Measurements from ENCODE around the gene TUBB2A.
"Not testable (repeated sequence)": the region's sequence is repeated elsewhere in the genome, so short reads cannot be mapped to it uniquely, and the experiment has no call there.

The TUBB2A gene

DNA sequence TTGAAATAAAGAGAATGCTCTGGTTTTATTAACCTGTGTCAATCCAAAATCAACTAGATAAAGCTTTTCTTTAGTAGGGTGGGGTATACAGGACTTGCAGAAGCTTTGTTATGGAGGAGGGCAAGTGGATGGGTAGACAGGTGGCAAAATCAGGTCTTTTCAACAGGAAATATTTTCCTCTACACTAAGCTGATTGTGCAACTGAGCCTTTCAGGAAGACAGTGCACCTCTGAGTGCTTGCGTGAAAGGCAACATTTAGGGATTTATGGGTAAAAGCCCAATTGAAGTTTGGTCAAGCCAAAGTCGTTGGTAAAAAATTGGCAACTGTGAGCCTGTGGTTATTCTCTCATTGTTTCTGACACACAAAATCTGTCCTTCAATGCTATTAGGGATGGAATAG lies 23.8 kb upstream of the TUBB2A start:
- no peak for DNase-seq (ENCODE audit: low read depth, low spot score)

DNA sequence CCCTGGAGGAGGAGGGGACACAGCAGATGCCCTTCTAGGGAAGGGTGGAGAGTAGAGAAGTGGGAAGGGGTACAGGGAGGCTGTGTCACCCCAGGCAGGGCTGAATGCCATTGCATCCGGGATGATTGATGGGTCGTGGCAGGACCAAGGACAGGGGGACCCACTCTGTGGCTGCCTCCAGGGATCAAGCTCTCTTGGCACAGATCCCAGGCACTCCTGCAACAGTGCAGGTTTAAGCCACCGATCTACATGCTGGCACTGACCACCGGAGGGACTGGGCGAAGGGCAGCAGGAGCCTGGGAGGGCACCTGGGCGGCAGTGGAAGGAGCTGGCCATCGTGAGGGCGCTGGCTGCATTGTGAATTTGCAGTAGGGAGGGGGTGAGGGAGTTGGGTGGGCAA lies 22.6 kb upstream of the TUBB2A start:
- not testable (repeated sequence) for DNase-seq (ENCODE audit: low read depth, low spot score)

GRCh38 chr6:3178666-3179065 lies 21.3 kb upstream of the TUBB2A start:
- not testable (repeated sequence) for DNase-seq (ENCODE audit: low read depth, low spot score)

DNA sequence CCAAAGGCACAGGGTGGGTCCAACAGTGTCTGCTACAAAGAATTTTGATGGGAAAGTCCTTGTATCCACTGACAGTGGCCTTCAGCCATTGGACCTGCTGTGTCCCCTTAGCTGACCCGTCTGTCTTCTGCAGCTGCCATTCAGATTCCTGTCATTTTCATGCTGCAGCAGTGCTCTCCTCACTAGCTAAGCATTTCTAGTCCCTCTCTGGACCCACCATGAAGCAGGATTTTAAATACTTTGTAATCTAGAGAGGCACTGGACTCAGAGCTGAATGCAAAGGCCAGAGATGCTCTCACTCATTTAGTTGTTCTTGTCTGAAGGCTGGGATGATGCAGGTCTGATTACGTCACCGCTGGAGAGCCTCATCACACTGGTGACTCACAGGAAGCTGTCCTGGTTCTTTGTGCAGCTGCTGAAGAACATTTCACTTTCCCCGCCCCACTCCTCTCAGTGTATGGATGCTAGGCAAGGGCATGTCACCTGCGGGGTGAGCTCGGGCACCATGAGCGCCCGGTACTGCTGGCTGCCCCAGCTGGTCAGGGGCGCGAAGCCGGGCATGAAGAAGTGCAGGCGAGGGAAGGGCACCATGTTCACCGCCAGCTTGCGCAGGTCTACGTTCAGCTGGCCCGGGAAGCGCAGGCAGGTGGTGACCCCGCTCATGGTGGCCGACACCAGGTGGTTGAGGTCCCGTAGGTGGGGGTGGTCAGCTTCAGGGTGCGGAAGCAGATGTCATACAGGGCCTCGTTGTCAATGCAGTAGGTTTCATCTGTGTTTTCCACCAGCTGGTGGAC lies 19.4 kb upstream of the TUBB2A start:
- no peak for DNase-seq (ENCODE audit: low read depth, low spot score)

DNA sequence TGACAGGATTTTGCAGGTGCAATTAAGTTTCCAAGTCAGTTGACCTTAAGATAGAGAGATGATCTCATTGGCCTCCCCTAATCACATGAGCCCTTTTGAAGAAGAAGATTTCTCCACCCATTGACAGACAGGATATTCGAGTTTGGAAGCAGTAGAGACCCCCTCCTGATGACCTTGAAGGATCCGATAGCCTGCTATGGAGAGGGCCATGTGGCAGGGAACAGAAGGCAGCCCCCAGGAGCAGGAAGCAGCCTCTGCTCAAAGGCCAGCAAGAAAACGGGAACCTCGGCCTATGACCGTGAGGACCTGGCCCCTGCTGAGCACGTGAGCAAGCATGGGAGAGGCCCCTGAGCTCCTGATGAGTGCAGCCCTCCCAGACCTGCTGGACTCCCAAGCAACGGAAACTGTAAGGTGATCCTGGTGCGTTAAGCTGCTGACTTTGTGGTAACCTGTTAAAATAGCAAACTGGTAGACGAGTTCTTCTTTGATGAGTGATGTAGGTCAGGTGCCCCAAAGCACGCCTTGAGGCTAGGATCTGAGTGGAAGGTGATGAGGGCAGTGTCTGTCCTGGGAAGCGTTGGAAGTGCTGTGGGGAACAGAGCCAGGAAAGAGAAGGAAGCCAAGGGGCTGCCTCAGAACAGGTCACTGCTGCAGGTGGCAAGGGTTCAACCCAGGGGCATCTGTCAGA lies 18.5 kb upstream of the TUBB2A start:
- DNase-seq (ENCODE audit: low read depth, low spot score), result no peak

DNA sequence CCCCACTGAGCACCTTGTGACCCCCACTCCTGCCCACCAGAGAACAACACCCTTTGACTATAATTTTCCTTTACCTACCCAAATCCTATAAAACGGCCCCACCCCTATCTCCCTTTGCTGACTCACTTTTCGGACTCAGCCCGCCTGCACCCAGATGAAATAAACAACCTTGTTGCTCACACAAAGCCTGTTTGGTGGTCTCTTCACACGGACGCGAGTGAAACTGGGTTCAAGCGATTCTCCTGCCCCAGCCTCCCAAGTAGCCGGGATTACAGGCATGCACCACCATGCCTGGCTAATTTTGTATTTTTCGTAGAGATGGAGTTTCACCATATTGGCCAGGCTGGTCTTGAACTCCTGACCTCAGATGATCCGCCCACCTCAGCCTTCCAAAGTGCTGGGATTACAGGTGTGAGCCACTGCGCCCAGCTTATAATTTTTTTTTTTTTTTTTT lies 16.3 kb upstream of the TUBB2A start:
- not testable (repeated sequence) for DNase-seq (ENCODE audit: low read depth, low spot score)

GRCh38 chr6:3172789-3173188 lies 15.4 kb upstream of the TUBB2A start:
- not testable (repeated sequence) for DNase-seq (ENCODE audit: low read depth, low spot score)

DNA sequence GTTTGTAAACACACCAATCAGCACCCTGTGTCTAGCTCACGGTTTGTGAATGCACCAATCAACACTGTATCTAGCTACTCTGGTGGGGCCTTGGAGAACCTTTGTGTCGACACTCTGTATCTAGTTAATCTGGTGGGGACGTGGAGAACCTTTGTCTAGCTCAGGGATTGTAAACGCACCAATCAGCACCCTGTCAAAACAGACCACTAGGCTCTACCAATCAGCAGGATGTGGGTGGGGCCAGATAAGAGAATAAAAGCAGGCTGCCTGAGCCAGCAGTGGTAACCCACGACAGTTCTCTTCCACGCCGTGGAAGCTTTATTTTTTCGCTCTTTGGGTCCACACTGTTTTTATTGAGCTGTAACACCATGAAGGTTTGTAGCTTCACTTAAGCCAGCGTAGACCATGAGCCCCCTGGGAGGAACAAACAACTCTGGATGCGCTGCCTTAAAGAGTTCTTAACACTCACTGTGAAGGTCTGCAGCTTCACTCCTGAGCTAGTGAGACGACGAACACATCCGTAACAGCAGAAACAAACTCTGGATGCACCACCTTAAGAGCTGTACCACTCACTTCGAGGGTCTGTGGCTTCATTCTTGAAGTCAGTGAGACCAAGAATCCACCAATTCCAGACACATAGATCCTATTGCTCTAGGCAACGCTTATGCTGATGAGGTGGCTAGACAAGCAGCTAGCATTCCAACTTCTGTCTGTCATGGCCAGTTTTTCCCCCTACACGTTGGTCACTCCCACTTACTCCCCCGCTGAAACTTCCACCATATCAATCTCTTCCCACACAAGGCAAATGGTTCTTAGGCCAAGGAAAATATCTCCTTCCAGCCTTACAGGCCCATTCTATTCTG lies 14.2 kb upstream of the TUBB2A start:
- DNase-seq (ENCODE audit: low read depth, low spot score), result not testable (repeated sequence)

DNA sequence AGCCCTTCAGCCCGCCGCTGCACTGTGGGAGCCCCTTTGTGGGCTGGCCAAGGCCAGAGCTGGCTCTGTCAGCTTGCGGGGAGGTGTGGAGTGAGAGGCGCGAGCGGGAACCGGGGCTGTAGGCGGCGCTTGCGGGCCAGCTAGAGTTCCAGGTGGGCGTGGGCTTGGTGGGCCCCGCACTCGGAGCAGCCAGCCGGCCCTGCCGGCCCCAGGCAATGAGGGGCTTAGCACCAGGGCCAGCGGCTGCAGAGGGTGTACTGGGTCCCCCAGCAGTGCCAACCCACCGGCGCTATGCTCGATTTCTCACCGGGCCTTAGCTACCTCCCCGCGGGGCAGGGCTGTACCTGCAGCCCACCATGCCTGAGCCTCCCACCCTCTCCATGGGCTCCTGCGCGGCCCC lies 13.3 kb upstream of the TUBB2A start:
- DNase-seq (ENCODE audit: low read depth, low spot score), result not testable (repeated sequence)

- not testable (repeated sequence) for DNase-seq (ENCODE audit: low read depth, low spot score)
Measured at GRCh38 chr6:3168046-3168445, 10.7 kb upstream of the TUBB2A start.

- DNase-seq (ENCODE audit: low read depth, low spot score), result not testable (repeated sequence)
Measured at GRCh38 chr6:3166535-3167225, 9.3 kb upstream of the TUBB2A start.

DNA sequence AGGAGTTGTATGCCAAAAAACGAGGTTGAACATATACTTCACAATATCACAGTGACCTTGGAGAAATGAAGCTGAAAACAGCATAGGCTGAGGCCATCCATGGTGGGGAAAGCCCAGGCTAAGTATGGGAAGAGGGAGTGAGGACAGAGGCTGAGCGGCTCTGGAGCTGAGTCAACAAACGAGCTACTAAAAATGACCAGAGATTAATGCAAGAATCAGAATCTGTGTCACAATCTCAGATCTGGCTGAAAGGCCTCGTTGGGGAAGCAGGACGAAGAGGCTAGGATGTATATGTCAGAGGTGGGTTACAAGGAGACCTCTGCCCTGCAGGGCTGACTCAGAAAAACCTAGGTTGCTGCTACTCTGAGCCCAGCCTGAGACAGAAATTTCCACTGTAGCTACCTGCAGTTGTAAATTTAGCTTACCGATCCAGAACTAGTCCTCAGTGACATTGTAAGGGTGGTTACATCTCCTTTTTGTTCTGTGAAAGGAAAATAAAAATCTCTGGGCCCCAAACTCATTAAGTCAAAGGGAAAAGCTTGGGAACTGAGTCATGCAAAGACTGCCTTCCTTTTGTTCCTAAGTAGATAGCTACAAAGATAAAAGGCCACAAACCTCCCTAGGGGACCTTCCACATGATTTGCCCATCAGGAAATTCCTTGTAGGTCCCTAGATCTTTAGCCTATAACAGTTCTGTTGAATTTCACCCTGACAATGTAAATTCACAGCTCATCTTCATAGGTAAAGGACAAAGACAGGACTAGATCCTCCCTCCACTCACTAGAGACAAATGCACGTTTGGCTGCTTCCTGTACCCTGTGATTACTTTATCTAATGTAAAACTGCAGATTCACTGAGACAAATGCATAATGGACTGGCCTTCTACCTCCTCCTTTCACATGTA lies 8.5 kb upstream of the TUBB2A start:
- no peak for DNase-seq (ENCODE audit: low read depth, low spot score)

GRCh38 chr6:3164388-3164787 lies 7.0 kb upstream of the TUBB2A start:
- DNase-seq (ENCODE audit: low read depth, low spot score), result no peak

DNA sequence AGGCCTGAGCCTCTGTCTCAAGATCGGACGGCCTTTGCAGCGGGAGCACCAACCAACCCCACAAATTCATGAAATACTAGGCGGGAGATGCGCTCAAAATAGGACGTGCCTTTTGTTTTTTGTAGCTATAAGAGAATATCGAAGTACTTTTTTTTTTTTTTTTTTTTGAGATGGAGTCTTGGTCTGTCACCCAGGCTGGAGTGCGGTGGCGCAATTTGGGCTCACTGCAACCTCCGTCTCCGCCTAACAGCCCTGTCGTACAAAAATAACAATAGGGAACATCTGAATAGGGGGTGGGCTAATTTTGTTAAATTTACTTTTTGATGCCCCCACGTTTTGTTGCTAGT lies 5.9 kb upstream of the TUBB2A start:
- no peak for DNase-seq (ENCODE audit: low read depth, low spot score)

DNA sequence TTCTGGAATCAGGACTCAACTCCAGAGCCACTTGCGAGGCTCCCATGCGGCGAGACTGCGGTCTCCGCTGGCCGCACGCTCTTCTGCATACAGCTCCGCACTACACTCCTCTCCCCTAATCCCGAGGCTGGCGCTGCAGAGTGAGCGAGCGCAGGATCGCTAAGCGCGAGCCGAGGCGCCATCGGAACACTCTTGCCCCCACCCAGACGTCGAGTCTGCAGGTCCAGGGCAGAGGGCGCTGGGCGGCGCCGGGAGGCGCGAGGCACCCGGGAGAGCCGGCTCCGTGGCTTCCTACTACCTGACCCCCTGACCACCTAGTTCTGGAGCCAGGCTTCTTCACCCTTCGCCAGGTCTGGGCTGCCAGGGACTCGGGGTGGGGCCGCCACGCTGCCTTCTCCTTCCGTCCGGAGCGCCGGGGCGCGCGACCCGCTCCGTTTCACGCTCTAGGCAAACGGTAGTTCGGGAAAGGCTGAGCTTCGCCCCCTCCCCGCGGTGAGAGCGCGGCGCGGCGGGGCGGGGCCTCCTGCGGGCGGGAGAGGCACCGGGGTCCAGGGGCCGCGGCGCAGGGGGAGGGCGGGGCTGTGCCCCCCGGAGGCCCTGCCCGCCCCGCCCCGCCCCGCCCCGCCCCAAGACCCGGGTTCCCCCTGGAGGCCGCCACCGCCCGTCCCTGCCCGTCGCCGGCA lies 5.4 kb upstream of the TUBB2A start:
- DNase-seq (ENCODE audit: low read depth, low spot score), result no peak

DNA sequence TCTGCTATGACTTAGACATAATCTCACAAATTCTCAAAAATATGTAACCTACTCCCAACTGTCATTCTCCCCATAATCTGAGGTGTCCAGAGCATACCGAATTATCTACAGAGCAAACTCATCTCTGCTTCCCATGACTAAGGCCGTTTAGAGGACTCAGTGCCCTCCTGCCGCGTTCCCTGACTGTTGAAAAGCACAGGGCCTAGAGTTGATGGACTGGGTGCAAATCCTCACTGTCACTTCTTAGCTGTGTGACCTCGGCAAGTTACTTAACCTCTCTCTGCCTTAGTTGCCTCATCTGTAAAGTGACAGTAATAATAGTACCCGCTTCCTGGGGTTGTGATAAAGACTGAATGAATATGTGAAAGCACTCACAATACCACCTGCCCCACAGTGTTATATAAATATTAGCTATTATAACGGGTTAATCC lies 4.7 kb upstream of the TUBB2A start:
- DNase-seq (ENCODE audit: low read depth, low spot score), result no peak

GRCh38 chr6:3159805-3160781 lies 2.7 kb upstream of the TUBB2A start:
- no peak for DNase-seq (ENCODE audit: low read depth, low spot score)

All from brain pericyte (primary cell).